ENCODE measurements around the gene HBM. TPM values are rescaled to one million over a fixed set of nuclear protein-coding genes. Genes with fewer than 3 reads are reported as not detected.

HBM gene
- total RNA-seq, 1 experiment from 2014 or later, result not detected

DNA sequence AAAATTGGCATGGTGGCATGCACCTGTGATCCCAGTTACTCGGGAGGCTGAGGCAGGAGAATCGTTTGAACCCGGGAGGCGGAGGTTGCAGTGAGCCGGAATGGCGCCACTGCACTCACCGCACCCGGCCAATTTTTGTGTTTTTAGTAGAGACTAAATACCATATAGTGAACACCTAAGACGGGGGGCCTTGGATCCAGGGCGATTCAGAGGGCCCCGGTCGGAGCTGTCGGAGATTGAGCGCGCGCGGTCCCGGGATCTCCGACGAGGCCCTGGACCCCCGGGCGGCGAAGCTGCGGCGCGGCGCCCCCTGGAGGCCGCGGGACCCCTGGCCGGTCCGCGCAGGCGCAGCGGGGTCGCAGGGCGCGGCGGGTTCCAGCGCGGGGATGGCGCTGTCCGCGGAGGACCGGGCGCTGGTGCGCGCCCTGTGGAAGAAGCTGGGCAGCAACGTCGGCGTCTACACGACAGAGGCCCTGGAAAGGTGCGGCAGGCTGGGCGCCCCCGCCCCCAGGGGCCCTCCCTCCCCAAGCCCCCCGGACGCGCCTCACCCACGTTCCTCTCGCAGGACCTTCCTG, 14.4 kb downstream of the HBM start, which contains the start of gene HBQ1:
HBQ1 (plus strand) TSS at position 359 of the 575 bp plus-strand sequence; CDS start at position 387, 28 bp downstream.
- H3K4me3 Mint-ChIP-seq (ENCODE audit: low read depth, unreplicated experiment), result peak within 1 kb of the TSS; percentile 32
- H3K27me3 Mint-ChIP-seq (ENCODE audit: unreplicated experiment), result peaks cover 28% of the 10 kb centered on the region
- intact Hi-C loops (cut with micrococcal nuclease; ENCODE audit: unreplicated experiment), result loop anchor here (2.0 kb wide), 1 partner anchor 63 kb away; no protein-coding TSS in a partner anchor
- CTCF ChIA-PET, result interaction anchor here (0.6 kb wide), 1 partner anchor 74 kb away, joined by 7 read pairs; no protein-coding TSS in a partner anchor
- TF ChIP-seq, protein P1, sequence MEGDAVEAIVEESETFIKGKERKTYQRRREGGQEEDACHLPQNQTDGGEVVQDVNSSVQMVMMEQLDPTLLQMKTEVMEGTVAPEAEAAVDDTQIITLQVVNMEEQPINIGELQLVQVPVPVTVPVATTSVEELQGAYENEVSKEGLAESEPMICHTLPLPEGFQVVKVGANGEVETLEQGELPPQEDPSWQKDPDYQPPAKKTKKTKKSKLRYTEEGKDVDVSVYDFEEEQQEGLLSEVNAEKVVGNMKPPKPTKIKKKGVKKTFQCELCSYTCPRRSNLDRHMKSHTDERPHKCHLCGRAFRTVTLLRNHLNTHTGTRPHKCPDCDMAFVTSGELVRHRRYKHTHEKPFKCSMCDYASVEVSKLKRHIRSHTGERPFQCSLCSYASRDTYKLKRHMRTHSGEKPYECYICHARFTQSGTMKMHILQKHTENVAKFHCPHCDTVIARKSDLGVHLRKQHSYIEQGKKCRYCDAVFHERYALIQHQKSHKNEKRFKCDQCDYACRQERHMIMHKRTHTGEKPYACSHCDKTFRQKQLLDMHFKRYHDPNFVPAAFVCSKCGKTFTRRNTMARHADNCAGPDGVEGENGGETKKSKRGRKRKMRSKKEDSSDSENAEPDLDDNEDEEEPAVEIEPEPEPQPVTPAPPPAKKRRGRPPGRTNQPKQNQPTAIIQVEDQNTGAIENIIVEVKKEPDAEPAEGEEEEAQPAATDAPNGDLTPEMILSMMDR (IDR thresholded peaks at IDR 0.05; ENCODE audit: unreplicated experiment), result no peak
- BruUV-seq (replicated peaks), result no TSS peak
- H3K36me3 Mint-ChIP-seq (ENCODE audit: insufficient read depth, unreplicated experiment), result peaks cover 36% of the 10 kb centered on the region
- no peaks in the 10 kb centered on the region for H3K4me1 Mint-ChIP-seq (ENCODE audit: low read depth, unreplicated experiment)
- H3K9me3 Mint-ChIP-seq (ENCODE audit: low read depth, unreplicated experiment), result no peaks in the 10 kb centered on the region
- no peak within 1 kb of the TSS for H3K27ac Mint-ChIP-seq (ENCODE audit: unreplicated experiment)
- no peak for DNase-seq

DNA sequence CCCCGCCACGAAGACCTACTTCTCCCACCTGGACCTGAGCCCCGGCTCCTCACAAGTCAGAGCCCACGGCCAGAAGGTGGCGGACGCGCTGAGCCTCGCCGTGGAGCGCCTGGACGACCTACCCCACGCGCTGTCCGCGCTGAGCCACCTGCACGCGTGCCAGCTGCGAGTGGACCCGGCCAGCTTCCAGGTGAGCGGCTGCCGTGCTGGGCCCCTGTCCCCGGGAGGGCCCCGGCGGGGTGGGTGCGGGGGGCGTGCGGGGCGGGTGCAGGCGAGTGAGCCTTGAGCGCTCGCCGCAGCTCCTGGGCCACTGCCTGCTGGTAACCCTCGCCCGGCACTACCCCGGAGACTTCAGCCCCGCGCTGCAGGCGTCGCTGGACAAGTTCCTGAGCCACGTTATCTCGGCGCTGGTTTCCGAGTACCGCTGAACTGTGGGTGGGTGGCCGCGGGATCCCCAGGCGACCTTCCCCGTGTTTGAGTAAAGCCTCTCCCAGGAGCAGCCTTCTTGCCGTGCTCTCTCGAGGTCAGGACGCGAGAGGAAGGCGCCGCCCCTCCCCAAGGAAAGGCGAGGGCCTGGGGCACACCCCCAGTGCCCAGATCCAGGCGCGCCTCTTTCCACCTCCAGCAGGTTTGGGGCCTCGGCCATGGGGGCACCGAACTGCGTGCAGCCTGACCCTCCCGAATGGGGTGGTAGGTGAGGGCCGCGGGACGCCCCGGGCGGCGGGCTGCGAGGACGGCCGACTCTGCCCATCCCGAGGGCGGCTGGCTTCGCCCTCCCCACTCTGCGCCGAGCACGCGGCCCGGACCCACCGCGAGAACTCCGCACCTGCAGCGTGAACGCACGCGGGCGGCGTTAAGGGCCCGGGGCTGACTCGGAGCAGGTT, 15.1 kb downstream of the HBM start:
- Mint-ChIP-seq H3K36me3 (ENCODE audit: insufficient read depth, unreplicated experiment) (peaks cover 44% of the 10 kb centered on the region), H3K27me3 (ENCODE audit: unreplicated experiment) (peaks cover 21% of the 10 kb centered on the region), H3K9me3 (ENCODE audit: low read depth, unreplicated experiment) (no peaks in the 10 kb centered on the region), H3K27ac (ENCODE audit: unreplicated experiment) (no peak overlapping the region), H3K4me1 (ENCODE audit: low read depth, unreplicated experiment) (no peaks in the 10 kb centered on the region), H3K4me3 (ENCODE audit: low read depth, unreplicated experiment) (peak overlapping the region; percentile 32)
- intact Hi-C loops (cut with micrococcal nuclease; ENCODE audit: unreplicated experiment), result loop anchor here (2.0 kb wide), 1 partner anchor 64 kb away; no protein-coding TSS in a partner anchor
- DNase-seq, result peak; percentile 86
- CTCF ChIA-PET, result interaction anchor here (0.6 kb wide), 1 partner anchor 75 kb away, joined by 7 read pairs; no protein-coding TSS in a partner anchor
- TF ChIP-seq, protein P1 (IDR thresholded peaks at IDR 0.05; ENCODE audit: unreplicated experiment), result no peak
- no TSS peak for BruUV-seq (replicated peaks)

DNA sequence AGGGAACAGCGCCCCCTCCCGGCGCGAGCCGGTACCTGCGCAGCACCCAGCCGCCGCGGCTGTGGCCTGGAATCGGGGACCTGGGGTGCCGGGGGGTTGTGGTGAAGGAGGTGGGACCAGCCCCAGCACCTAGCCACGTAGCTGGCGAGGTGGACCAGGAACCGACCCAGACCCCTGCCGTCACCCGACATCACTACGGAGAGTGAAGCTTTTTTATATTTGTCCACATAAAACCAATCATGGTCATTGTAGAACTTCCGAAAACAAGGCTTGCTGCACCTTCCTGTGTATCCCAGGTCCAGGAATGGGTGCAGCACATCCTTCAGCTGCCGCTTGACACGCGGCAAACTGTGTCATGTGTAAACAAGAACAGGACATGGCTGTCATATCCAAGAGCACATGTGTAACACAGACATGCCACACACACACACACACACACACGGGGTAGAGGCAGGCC, 15.8 kb downstream of the HBM start:
- H3K9me3 Mint-ChIP-seq (ENCODE audit: low read depth, unreplicated experiment), result no peaks in the 10 kb centered on the region
- DNase-seq, result no peak
- CTCF ChIA-PET, result interaction anchor here (1.4 kb wide), 1 partner anchor 74 kb away, joined by 4 read pairs; no protein-coding TSS in a partner anchor

DNA sequence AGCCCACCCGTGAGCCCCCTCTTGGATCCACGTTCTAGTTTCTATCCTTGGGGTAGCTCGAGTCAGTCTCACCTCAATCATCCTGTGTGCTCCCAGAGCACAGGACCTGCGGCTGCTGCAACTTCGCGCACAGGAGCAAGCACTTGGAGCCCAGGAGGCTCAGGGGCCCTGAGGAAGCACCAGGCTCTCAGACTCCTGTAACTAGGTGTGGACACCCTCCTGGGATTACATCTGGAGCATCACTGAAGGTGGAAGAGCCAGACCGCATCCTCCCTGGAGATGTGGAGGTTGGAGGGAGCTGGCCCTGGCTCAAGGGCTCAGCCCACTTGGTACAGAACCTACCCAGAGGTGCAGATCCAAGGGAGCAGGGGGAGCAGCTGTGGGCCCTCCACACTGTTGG, 17.2 kb downstream of the HBM start:
- H3K4me1 Mint-ChIP-seq (ENCODE audit: low read depth, unreplicated experiment), result no peaks in the 10 kb centered on the region
- TF ChIP-seq, protein P1 (IDR thresholded peaks at IDR 0.05; ENCODE audit: unreplicated experiment), result no peak
- H3K36me3 Mint-ChIP-seq (ENCODE audit: insufficient read depth, unreplicated experiment), result peaks cover 54% of the 10 kb centered on the region
- H3K4me3 Mint-ChIP-seq (ENCODE audit: low read depth, unreplicated experiment), result no peak overlapping the region
- CTCF ChIA-PET, result interaction anchor here (0.7 kb wide), 1 partner anchor 77 kb away, joined by 8 read pairs; no protein-coding TSS in a partner anchor
- peaks cover 9% of the 10 kb centered on the region for H3K27me3 Mint-ChIP-seq (ENCODE audit: unreplicated experiment)
- no peaks in the 10 kb centered on the region for H3K9me3 Mint-ChIP-seq (ENCODE audit: low read depth, unreplicated experiment)
- TSS peak; percentile 36 for BruUV-seq (replicated peaks)
- H3K27ac Mint-ChIP-seq (ENCODE audit: unreplicated experiment), result no peak overlapping the region
- intact Hi-C loops (cut with micrococcal nuclease; ENCODE audit: unreplicated experiment), result no loop called here
- no peak for DNase-seq

More for the DNA sequence above, 15.8 kb downstream of the HBM start:
- Mint-ChIP-seq H3K27ac (ENCODE audit: unreplicated experiment) (no peak overlapping the region), H3K4me1 (ENCODE audit: low read depth, unreplicated experiment) (no peaks in the 10 kb centered on the region), H3K4me3 (ENCODE audit: low read depth, unreplicated experiment) (peak overlapping the region; percentile 32), H3K36me3 (ENCODE audit: insufficient read depth, unreplicated experiment) (peaks cover 45% of the 10 kb centered on the region), H3K27me3 (ENCODE audit: unreplicated experiment) (peaks cover 19% of the 10 kb centered on the region)
- BruUV-seq (replicated peaks), result no TSS peak
- intact Hi-C loops (cut with micrococcal nuclease; ENCODE audit: unreplicated experiment), result loop anchor here (2.0 kb wide), 1 partner anchor 65 kb away; no protein-coding TSS in a partner anchor
- TF ChIP-seq, protein P1 (IDR thresholded peaks at IDR 0.05; ENCODE audit: unreplicated experiment), result peak; percentile 98
